PC-9 (cell line): ENCODE results near the gene NEURL1B. TPM values are rescaled to one million over a fixed set of nuclear protein-coding genes. Genes with fewer than 3 reads are reported as not detected.
"Not testable (repeated sequence)": the region's sequence is repeated elsewhere in the genome, so short reads cannot be mapped to it uniquely, and the experiment has no call there.

Experiments
- BruUV-seq: library from RNA; stranded (reverse); fragments of 400-500 nt; replicated peaks from 2 replicates; lab custom pipeline; 2021; lab: Mats Ljungman, UMichigan
- CTCF ChIA-PET: fragments of 300-600 bp; sonication (Branson Sonifier 250); formaldehyde crosslinking; loops from one replicate; lab custom pipeline; 2022; ENCODE audit warnings: antibody characterized with exemption; lab: Charles Lee
- POLR2A ChIA-PET: fragments of 300-600 bp; sonication (Branson Sonifier 250); formaldehyde crosslinking; loops from one replicate; lab custom pipeline; 2022; ENCODE audit warnings: antibody characterized with exemption; ENCODE audit not compliant: unreplicated experiment; lab: Charles Lee
- DNase-seq, 2 experiments: peaks; one replicate each; pipeline versions ENCODE4 v3.0.0 to v3.0.0-alpha.2; 2015 to 2022; ENCODE audit warnings: mixed read lengths in 1 of 2
- H2AFZ ChIP-seq: fragments of 200-600 bp; sonication (generic); 2 replicates; pipeline ENCODE4 v1.8.1; 2017; ENCODE audit warnings: antibody characterized with exemption
- H3F3A ChIP-seq: fragments of 200-600 bp; sonication (generic); 2 replicates; pipeline ENCODE4 v1.8.1; 2017; ENCODE audit warnings: antibody characterized with exemption, mild to moderate bottlenecking, low read depth; ENCODE audit not compliant: insufficient read depth
- H3K27ac ChIP-seq: fragments of 200-600 bp; sonication (generic); 2 replicates; pipeline ENCODE4 v1.6.1; 2016; ENCODE audit warnings: mixed run types
- H3K27me3 ChIP-seq: fragments of 200-600 bp; sonication (generic); 2 replicates; pipeline ENCODE4 v1.6.1; 2016; ENCODE audit warnings: low read depth, mixed run types; ENCODE audit not compliant: insufficient read depth
- H3K36me3 ChIP-seq: fragments of 200-600 bp; sonication (generic); 2 replicates; pipeline ENCODE4 v1.6.1; 2016; ENCODE audit warnings: low read depth, mixed run types
- H3K4me1 ChIP-seq: fragments of 200-600 bp; sonication (generic); replicated peaks from 2 replicates; pipeline ENCODE4 v1.6.1; 2016; ENCODE audit warnings: mixed run types; ENCODE audit not compliant: insufficient read depth
- H3K4me2 ChIP-seq: fragments of 200-600 bp; sonication (generic); 2 replicates; pipeline ENCODE4 v1.6.1; 2017; ENCODE audit warnings: mixed run types
- H3K4me3 ChIP-seq: fragments of 200-600 bp; sonication (generic); 2 replicates; pipeline ENCODE4 v1.6.1; 2016; ENCODE audit warnings: mixed run types
- H3K79me2 ChIP-seq: fragments of 200-600 bp; sonication (generic); 2 replicates; pipeline ENCODE4 v1.6.1; 2017; ENCODE audit warnings: low read depth, mixed run types
- H3K9me2 ChIP-seq: fragments of 200-600 bp; sonication (generic); 2 replicates; pipeline ENCODE4 v1.8.1; 2017; ENCODE audit warnings: mild to moderate bottlenecking; ENCODE audit not compliant: insufficient read depth
- H3K9me3 ChIP-seq: fragments of 200-600 bp; sonication (generic); 2 replicates; pipeline ENCODE4 v1.8.1; 2016; ENCODE audit warnings: low read depth; ENCODE audit not compliant: insufficient read depth
- H4K20me1 ChIP-seq: fragments of 200-600 bp; sonication (generic); 2 replicates; pipeline ENCODE4 v1.8.1; 2017; ENCODE audit not compliant: insufficient read depth
- EZH2 ChIP-seq: fragments of 200-600 bp; sonication (generic); IDR thresholded peaks from 2 replicates; pipeline ENCODE4 v1.8.0; 2017; ENCODE audit warnings: antibody characterized with exemption, low read depth
- intact Hi-C: fragments of 100-400 bp; cut with micrococcal nuclease; formaldehyde crosslinking; loops from one replicate; pipeline ENCODE4 v1.10.0; 2022; ENCODE audit not compliant: unreplicated experiment
- total RNA-seq: library from RNA; stranded (reverse); gene quantifications from 2 replicates; pipeline ENCODE4 v1.2.3, GENCODE V29; 2021
- TF ChIP-seq, protein P1 (sequence below): fragments of 200-600 bp; sonication (generic); conservative IDR thresholded peaks from 2 replicates; pipeline ENCODE4 v1.6.1; 2017; ENCODE audit warnings: mixed run types, antibody characterized with exemption, mild to moderate bottlenecking, moderate library complexity

NEURL1B gene
- total RNA-seq, 1 experiment from 2014 or later: 14.3 TPM

DNA sequence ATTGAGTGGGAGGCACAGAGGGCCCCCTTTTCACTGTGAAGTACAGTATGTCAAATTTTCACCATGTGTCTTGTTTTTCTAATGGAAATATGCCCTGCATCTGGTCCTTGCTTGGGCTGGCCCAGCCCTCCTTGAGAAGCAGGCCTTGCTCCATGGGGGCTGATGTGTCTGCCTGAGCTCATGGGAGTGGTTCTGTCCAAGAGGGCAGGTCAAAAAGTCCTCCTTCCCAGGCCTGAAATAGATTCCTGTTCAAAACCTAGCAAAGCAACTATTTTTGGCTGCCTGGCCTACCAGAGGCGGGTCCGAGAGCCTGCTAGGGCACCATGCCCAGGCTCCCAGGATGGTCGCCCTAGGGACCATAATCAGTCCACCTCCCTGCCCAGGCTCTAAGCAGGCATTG, 40.5 kb upstream of the NEURL1B start:
- no peak for DNase-seq
- Histone ChIP-seq H3F3A (no peaks in the 10 kb centered on the region), H3K4me2 (no peak overlapping the region), H4K20me1 (no peaks in the 10 kb centered on the region), H2AFZ (no peak overlapping the region), H3K9me3 (no peaks in the 10 kb centered on the region), H3K27ac (no peak overlapping the region), H3K27me3 (peaks cover 20% of the 10 kb centered on the region; the same call in 1 of the 2 replicates), H3K4me1 (no peaks in the 10 kb centered on the region), H3K4me3 (no peak overlapping the region), H3K9me2 (no peaks in the 10 kb centered on the region), H3K36me3 (no peaks in the 10 kb centered on the region), H3K79me2 (no peaks in the 10 kb centered on the region)
- CTCF ChIA-PET: no interaction called here
- intact Hi-C loops: no loop called here
- BruUV-seq: no TSS peak
- TF ChIP-seq, protein P1, sequence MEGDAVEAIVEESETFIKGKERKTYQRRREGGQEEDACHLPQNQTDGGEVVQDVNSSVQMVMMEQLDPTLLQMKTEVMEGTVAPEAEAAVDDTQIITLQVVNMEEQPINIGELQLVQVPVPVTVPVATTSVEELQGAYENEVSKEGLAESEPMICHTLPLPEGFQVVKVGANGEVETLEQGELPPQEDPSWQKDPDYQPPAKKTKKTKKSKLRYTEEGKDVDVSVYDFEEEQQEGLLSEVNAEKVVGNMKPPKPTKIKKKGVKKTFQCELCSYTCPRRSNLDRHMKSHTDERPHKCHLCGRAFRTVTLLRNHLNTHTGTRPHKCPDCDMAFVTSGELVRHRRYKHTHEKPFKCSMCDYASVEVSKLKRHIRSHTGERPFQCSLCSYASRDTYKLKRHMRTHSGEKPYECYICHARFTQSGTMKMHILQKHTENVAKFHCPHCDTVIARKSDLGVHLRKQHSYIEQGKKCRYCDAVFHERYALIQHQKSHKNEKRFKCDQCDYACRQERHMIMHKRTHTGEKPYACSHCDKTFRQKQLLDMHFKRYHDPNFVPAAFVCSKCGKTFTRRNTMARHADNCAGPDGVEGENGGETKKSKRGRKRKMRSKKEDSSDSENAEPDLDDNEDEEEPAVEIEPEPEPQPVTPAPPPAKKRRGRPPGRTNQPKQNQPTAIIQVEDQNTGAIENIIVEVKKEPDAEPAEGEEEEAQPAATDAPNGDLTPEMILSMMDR: no peak
- TF ChIP-seq EZH2: no peak
- POLR2A ChIA-PET: no interaction called here

DNA sequence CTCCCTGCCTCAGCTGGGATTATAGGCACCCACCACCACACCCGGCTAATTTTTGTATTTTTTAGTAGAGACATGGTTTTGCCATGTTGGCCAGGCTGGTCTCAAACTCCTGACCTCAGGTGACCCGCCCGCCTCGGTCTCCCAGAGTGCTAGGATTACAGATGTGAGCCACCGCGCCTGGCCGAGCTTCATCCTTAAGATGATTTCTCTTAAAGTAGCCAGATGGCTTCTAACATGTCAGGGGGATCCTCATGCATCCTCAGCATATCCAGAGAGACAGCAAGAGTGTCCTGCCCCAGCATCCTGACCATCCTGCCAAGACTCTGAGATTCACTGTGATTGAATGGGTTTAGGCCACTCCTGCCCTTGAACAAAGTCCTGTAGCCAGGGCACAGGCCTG, 39.5 kb upstream of the NEURL1B start:
- H3F3A ChIP-seq, POLR2A ChIA-PET, H4K20me1 ChIP-seq, H3K4me1 ChIP-seq, H3K4me2 ChIP-seq, CTCF ChIA-PET, DNase-seq, H3K79me2 ChIP-seq, H3K9me2 ChIP-seq, H3K36me3 ChIP-seq, H3K27ac ChIP-seq, H3K9me3 ChIP-seq, intact Hi-C loops, H3K4me3 ChIP-seq, BruUV-seq, H2AFZ ChIP-seq: not testable (repeated sequence)
- H3K27me3 ChIP-seq: peaks cover 29% of the 10 kb centered on the region

DNA sequence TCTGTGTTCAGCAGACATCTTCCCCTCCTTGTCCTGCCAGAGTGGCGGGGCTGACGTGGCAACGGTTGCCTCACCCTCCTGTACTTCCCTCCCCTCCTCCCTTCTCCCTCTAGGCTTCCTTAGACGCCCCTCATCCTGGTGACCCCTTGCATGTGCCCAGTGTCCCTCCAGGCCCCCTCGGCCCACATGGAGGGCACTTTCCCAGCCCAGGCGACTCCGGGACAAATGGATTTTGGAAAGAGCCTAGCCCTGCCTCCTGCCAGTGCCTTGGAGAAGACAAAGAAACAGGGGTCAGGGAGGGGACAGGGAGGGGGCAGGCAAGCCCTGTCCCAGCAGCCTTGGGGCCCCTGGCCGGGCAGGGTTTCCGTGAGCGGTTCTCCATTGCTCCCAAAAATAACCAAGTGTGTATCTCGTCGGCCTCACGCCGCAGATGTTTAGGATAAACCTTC, 38.3 kb upstream of the NEURL1B start:
- peaks cover 41% of the 10 kb centered on the region for H3K27me3 ChIP-seq
- H3K36me3 ChIP-seq: no peaks in the 10 kb centered on the region
- no peak for DNase-seq
- no peaks in the 10 kb centered on the region for H3K79me2 ChIP-seq
- no peak overlapping the region for H3K4me2 ChIP-seq
- POLR2A ChIA-PET: no interaction called here
- no peak overlapping the region for H3K4me3 ChIP-seq
- H3F3A ChIP-seq: no peaks in the 10 kb centered on the region
- no TSS peak for BruUV-seq
- TF ChIP-seq, protein P1: no peak
- no peak for TF ChIP-seq EZH2
- H2AFZ ChIP-seq: no peak overlapping the region
- H3K9me3 ChIP-seq: peaks cover 5% of the 10 kb centered on the region; the same call in 1 of the 2 replicates
- no peaks in the 10 kb centered on the region for H3K4me1 ChIP-seq
- intact Hi-C loops: no loop called here
- CTCF ChIA-PET: no interaction called here
- no peaks in the 10 kb centered on the region for H4K20me1 ChIP-seq
- no peaks in the 10 kb centered on the region for H3K9me2 ChIP-seq
- no peak overlapping the region for H3K27ac ChIP-seq

DNA sequence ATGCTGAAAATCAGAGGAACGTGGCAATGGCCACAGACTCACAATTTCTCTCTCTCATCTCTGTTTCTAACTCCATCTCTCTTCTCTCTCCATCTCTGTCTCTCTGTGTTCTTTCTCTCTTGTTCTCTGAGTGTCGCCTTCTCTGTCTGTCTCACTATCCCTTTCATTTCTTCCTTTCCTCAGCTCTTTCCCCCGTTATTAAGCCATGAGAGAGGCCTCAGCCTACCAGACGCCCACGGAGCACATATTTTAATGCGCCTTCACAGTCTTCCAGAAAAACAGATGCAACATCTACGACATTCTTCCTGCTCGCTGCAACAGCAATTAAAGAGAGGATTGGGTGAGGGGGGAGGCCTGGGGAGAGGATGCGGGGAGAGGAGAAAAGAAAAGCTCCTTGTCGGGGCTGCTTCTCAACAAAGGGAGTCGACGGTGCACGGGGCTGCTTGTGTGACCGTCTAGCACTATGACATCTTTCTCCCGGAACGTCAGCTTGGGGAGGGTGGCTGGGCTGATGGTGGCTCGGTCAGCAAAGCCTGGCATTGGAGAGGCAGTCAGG, 37.7 kb upstream of the NEURL1B start:
- Histone ChIP-seq H3K27me3 (peaks cover 45% of the 10 kb centered on the region), H3K9me3 (peaks cover 5% of the 10 kb centered on the region; the same call in 1 of the 2 replicates), H3K79me2 (no peaks in the 10 kb centered on the region), H3K4me2 (no peak overlapping the region), H3F3A (no peaks in the 10 kb centered on the region), H3K4me3 (no peak overlapping the region), H3K4me1 (no peaks in the 10 kb centered on the region), H4K20me1 (no peaks in the 10 kb centered on the region), H3K36me3 (no peaks in the 10 kb centered on the region), H2AFZ (no peak overlapping the region), H3K9me2 (no peaks in the 10 kb centered on the region), H3K27ac (no peak overlapping the region)
- CTCF ChIA-PET: no interaction called here
- TF ChIP-seq EZH2: no peak
- TF ChIP-seq, protein P1: no peak
- intact Hi-C loops: no loop called here
- POLR2A ChIA-PET: no interaction called here
- DNase-seq: no peak
- no TSS peak for BruUV-seq
